ENCODE measurements around the gene UMAD1.

Gene UMAD1

GRCh38 chr7:7688956-7689355 is 48.4 kb downstream of the UMAD1 start:
- DNase-seq (ENCODE audit: low read depth in 1 of 2, low spot score in 1 of 2): no peak

DNA sequence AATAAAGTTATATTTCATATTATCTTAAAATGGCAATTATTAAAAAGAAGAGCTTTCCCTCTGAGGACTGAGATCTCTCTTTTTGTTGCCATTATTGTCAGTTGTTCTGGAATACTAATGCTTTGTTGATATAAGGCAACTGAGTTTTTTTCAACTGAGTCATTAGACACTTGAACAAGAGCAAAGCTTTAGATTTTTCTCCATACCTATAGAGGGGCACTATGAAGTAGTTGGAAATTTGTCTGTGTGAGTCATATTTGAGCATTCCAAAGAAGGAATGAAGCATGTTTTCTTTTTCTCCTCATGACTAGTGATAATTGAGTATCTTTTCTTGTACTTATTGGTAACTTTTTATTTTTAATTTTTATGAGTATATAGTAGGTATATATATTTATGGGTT is 53.3 kb downstream of the UMAD1 start:
- DNase-seq (ENCODE audit: low read depth in 1 of 2, low spot score in 1 of 2): no peak

GRCh38 chr7:7694542-7694941 is 54.0 kb downstream of the UMAD1 start:
- no peak for DNase-seq (ENCODE audit: low read depth in 1 of 2, low spot score in 1 of 2)

DNA sequence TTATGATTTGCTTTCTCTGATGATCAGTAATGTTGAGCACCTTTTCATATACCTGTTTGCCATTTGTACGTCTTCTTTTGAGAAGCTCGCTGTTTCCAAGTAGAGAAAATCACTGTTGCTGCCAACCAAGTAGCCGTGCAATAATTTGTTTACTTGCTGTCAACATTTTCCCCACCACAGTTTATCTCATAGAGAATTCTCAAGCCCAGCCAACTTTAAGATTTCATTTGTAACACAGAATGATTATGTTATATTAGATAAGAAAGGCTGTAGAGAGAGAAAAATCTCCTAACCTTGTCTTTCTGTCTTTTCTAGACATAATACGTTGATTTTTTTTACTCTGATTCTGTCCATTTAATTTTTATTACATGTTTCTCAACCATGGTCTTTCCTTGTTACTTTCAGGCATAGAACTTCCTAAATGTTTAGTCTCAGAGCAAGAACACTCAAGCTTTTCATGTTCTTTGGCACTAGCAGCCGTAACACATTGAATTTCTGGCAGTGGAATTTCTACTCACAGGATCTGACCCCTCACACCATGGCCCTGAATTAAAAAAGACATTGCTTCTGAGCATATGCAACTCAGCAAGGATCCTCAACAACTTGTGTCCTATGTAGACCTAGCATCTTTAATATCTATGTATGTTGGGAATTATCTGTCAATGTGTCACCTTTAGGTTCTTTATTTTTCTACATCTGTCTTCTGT is 54.7 kb downstream of the UMAD1 start:
- no peak for DNase-seq (ENCODE audit: low read depth in 1 of 2, low spot score in 1 of 2)

- no peak for DNase-seq (ENCODE audit: low read depth in 1 of 2, low spot score in 1 of 2)
Measured at GRCh38 chr7:7696458-7697119, 56.0 kb downstream of the UMAD1 start.

- no peak for DNase-seq (ENCODE audit: low read depth in 1 of 2, low spot score in 1 of 2)
Measured at GRCh38 chr7:7698930-7699329, 58.4 kb downstream of the UMAD1 start.

DNA sequence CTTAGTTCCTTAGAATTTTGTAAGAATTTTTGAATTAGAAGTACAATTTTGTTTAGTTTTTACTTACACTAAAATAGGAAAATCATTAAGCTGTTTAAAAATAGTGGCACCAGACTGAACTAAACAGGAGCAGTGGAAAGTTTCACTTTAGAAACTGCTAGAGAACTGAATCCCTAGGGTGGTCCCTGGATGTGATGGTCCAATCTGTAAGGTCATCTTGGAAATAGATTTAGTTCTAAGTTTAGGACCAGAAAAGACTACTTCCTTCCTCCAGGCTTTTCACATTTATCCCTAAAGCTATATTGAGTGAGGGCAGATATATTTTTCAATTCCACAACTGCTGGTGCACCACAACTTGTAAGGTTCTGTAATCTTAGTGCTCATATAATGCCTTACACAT is 58.8 kb downstream of the UMAD1 start:
- no peak for DNase-seq (ENCODE audit: low read depth in 1 of 2, low spot score in 1 of 2)

- DNase-seq (ENCODE audit: low read depth in 1 of 2, low spot score in 1 of 2): no peak
Measured at GRCh38 chr7:7699970-7700369, 59.4 kb downstream of the UMAD1 start.

DNA sequence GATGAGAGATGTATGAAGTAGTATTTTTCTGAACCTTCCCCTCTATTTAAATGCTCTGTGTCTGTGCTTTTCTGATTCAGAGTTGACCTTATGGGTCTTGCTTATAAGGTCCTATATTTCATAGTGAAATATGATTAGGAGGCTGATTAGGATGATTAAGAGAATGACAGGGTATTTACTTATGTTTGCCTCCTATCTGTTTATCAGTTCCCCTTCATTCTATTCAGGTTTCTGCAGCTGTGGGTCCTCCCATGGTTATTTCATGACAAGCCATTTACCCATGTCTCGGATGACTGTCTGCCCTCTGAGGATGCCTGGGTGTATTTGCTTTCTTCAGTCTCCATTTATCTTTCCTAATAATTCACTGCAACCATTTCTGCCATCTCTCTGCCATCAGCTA is 61.0 kb downstream of the UMAD1 start:
- DNase-seq (ENCODE audit: low read depth in 1 of 2, low spot score in 1 of 2): no peak

GRCh38 chr7:7702826-7703225 is 62.3 kb downstream of the UMAD1 start:
- DNase-seq (ENCODE audit: low read depth in 1 of 2, low spot score in 1 of 2): no peak

DNA sequence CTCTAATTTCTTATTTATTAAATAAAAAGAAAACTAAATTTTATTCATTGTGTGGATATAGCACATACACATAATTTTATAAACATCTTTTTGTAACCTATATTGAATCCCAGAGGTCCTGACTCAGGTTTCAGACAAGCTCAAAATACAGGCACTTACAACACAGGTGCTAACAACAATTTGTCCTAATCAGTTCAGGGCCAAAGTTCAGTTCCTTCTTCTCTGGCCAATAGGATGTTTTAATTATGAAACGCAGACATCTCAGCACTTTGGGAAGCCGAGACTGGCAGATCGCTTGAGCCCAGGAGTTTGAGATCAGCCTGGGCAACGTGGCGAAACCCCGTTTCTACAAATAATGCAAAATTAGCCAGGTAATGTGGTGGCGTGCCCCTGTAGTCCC is 62.9 kb downstream of the UMAD1 start:
- no peak for DNase-seq (ENCODE audit: low read depth in 1 of 2, low spot score in 1 of 2)

- DNase-seq (ENCODE audit: low read depth in 1 of 2, low spot score in 1 of 2): no peak
Measured at GRCh38 chr7:7704867-7705266, 64.3 kb downstream of the UMAD1 start.

DNA sequence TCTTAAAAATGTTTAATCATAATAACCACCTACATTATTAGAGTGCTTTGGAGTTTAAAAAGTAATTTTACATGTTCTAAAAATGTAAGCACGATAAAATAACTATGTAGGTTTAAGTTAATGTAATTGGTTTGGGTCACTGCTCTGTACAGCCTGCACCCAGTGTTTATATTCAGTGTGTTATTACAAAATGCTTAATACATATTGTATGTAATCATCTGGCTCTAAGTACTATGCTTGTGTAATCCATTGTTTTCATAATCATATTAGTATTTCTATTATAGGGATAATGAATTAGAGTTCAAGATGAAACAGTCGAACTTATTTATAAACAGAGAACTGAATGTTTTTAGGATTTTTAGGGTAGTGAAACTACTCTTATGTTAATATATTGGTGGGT is 64.8 kb downstream of the UMAD1 start:
- no peak for DNase-seq (ENCODE audit: low read depth in 1 of 2, low spot score in 1 of 2)

DNA sequence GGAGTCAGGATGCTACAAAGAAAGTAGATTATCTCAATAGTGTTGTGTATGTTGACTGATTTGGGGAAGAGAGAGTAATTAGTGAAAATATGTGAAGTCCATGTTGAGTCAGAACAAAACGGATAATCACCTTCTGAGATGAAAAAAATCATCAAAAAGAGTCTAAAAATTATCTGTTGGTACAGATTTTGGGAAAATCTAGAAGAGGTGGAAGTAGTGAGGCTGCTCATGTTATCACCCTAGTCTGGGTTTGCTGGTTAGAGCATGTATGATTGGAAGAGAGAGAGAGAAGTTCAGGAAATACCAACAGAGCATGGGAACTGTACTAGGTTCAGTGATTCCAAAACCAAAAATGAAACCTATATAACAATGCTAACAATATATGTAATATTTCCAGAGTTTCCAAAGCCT is 65.6 kb downstream of the UMAD1 start:
- DNase-seq (ENCODE audit: low read depth in 1 of 2, low spot score in 1 of 2): no peak

- no peak for DNase-seq (ENCODE audit: low read depth in 1 of 2, low spot score in 1 of 2)
Measured at GRCh38 chr7:7706556-7707172, 66.1 kb downstream of the UMAD1 start.

- no peak for DNase-seq (ENCODE audit: low read depth in 1 of 2, low spot score in 1 of 2)
Measured at GRCh38 chr7:7707246-7707645, 66.7 kb downstream of the UMAD1 start.

GRCh38 chr7:7707806-7708205 is 67.3 kb downstream of the UMAD1 start:
- DNase-seq (ENCODE audit: low read depth in 1 of 2, low spot score in 1 of 2): no peak

DNA sequence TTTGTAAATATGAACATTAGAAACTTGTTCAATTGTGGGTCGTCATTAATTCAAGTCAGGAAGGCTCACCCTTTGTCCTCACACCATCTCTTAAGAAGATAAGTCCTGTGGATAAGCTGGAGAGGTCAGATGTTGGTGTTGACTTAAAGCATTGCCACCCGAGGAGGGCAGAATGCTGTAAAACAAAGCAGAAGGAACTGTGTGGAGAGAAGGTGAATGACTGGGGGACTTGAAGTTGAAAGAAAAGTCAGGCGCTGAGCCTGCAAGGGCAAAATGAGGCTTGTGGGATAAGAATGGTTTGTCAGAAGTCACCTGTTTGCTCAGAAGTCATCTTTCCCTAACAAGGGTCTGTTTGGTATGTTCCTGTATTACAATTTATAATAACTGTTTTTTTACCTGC is 68.7 kb downstream of the UMAD1 start:
- no peak for DNase-seq (ENCODE audit: low read depth in 1 of 2, low spot score in 1 of 2)

DNA sequence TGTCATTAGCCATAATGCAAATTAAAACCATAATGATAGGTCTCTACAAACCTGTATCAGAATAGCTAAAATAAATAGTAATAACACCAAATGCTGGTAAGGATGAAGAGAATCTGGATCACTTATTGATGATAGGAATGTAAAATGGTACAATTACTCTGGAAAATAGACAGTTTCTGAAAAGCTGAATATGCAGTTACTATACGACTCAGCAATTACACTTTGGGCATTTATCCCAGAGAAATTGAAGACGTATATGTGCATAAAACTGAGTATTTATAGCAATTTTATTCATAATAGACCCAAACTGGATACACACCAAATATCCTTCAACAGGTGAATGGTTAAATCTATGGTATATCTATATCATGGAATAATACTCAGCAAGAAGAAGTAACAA is 69.9 kb downstream of the UMAD1 start:
- no peak for DNase-seq (ENCODE audit: low read depth in 1 of 2, low spot score in 1 of 2)

DNA sequence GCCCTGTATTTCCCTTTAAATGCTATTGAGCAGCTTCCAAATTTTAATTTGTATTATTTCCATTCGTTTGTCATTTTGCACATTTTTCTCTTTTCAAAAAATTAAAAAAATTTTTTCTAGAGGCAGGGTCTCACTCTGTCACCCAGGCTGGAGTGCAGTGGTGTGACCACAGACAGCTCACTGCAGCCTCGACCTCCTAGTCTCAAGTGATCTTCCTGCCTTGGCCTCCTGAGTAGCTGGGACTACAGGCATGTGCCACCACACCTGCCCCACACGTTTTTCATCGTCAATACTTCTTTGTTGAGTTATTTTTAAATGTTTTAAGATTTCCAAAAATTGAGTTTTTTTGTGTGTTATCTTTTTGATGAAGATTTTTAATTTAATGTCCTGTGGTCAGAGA is 73.2 kb downstream of the UMAD1 start:
- no peak for DNase-seq (ENCODE audit: low read depth in 1 of 2, low spot score in 1 of 2)

DNA sequence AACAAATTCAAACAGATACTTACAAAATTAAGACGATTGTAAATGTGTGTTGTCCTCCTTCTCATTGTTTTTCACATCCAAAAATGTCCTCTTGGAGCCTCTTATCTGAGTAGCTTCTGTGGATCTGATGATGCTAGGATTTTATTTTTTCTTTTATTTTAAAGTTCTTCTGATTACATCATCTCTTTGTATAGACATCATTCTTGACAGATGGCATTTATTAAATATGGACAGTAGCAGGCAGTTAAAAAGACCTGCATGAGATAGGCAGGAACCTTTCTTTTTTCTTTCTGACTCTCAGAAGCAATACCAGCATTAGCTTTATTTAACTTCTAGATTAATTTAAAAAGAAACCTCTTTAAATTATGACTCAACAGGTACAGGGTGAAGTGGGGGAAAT is 77.9 kb downstream of the UMAD1 start, which contains the start of gene RPA3:
Gene RPA3, minus strand, starts transcription at position 116 of the 400 bp plus-strand sequence. CDS start 78,189 bp downstream, outside the sequence.
- DNase-seq (ENCODE audit: low read depth in 1 of 2, low spot score in 1 of 2): no peak

DNA sequence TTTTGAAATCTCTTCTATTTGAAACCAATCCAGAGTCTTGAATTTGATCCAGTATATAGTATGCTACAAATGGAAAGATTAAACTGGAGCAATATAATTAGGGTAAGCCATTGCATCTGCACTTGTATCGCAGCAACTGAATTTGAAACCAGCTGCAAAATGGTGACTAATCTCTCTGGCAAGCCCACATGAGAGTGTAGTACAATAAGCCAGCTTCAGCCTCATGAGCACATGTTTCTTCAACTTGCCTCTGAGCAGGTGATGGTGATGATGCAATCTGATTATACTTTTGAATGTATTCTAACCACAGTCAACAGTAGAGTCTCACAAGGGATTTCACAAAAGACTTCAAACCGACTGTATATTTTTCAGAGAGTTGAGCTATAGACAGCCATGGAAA is 78.7 kb downstream of the UMAD1 start:
- peak in 1 of 2 donors; percentile 59 for DNase-seq (ENCODE audit: low read depth in 1 of 2, low spot score in 1 of 2)
